ENCODE data around the gene ATP5MC2. TPM values are rescaled to one million over a fixed set of nuclear protein-coding genes. Genes with fewer than 3 reads are reported as not detected.
A peak's percentile ranks its signal among the peaks of the same experiment; 100 is the strongest.
"Not testable (repeated sequence)": the region's sequence is repeated elsewhere in the genome, so short reads cannot be mapped to it uniquely, and the experiment has no call there.

ATP5MC2 gene
- total RNA-seq, 1 experiment from 2014 or later, result 173 TPM

DNA sequence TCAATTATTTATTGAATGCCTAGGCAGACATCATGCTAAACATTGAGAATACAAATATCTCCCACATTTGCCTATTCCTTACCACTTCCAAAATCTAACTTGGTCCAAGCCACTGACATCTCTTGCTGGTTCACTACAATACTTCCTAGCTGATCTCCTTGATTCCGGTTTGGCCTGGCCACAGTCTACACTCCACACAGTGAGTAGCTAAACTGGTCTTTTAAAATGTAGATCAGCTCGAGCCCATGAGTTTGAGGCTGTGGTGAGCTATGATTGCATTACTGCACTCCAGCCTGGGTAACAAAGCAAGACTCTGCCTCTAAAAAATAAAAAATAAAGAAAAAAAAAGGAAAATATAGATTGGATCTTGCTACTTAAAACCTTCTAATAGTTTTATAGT is 7.6 kb upstream of the ATP5MC2 start:
- Mint-ChIP-seq H3K4me3 (ENCODE audit: low read depth, unreplicated experiment) (no peak overlapping the region), H3K27me3 (ENCODE audit: unreplicated experiment) (peaks cover 61% of the 10 kb centered on the region), H3K36me3 (ENCODE audit: insufficient read depth, unreplicated experiment) (no peaks in the 10 kb centered on the region), H3K4me1 (ENCODE audit: low read depth, unreplicated experiment) (no peaks in the 10 kb centered on the region), H3K9me3 (ENCODE audit: low read depth, unreplicated experiment) (no peaks in the 10 kb centered on the region), H3K27ac (ENCODE audit: unreplicated experiment) (no peak overlapping the region)
- BruUV-seq (replicated peaks), result no TSS peak
- CTCF ChIA-PET, result no interaction called here
- TF ChIP-seq, protein P1, sequence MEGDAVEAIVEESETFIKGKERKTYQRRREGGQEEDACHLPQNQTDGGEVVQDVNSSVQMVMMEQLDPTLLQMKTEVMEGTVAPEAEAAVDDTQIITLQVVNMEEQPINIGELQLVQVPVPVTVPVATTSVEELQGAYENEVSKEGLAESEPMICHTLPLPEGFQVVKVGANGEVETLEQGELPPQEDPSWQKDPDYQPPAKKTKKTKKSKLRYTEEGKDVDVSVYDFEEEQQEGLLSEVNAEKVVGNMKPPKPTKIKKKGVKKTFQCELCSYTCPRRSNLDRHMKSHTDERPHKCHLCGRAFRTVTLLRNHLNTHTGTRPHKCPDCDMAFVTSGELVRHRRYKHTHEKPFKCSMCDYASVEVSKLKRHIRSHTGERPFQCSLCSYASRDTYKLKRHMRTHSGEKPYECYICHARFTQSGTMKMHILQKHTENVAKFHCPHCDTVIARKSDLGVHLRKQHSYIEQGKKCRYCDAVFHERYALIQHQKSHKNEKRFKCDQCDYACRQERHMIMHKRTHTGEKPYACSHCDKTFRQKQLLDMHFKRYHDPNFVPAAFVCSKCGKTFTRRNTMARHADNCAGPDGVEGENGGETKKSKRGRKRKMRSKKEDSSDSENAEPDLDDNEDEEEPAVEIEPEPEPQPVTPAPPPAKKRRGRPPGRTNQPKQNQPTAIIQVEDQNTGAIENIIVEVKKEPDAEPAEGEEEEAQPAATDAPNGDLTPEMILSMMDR (IDR thresholded peaks at IDR 0.05; ENCODE audit: unreplicated experiment), result no peak
- intact Hi-C loops (cut with micrococcal nuclease; ENCODE audit: unreplicated experiment), result no loop called here
- no peak for DNase-seq

DNA sequence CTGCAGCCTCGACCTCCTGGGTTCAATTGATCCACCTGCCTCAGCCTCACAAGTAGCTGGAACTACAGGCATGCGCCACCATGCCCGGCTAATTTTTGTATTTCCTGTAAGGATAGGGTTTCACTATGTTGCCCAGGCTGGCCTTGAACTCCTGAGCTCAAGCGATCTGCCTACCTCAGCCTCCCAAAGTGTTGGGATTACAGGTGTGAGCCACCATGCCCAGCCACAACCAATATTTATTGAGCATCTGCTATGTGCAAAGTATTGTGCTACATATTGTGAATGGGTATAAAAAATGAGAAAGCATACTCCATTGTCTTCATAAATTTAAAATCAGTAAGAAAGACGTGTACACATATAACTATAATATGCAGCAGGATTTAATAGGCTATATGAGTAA is 4.2 kb upstream of the ATP5MC2 start:
- H3K9me3 Mint-ChIP-seq (ENCODE audit: low read depth, unreplicated experiment); H3K4me3 Mint-ChIP-seq (ENCODE audit: low read depth, unreplicated experiment); DNase-seq; H3K4me1 Mint-ChIP-seq (ENCODE audit: low read depth, unreplicated experiment); intact Hi-C loops (cut with micrococcal nuclease; ENCODE audit: unreplicated experiment); BruUV-seq (replicated peaks); H3K27ac Mint-ChIP-seq (ENCODE audit: unreplicated experiment): not testable (repeated sequence)
- CTCF ChIA-PET, result interaction anchor here (1.3 kb wide), 1 partner anchor 9 kb away, joined by 4 read pairs; no protein-coding TSS in a partner anchor
- peaks cover 46% of the 10 kb centered on the region for H3K27me3 Mint-ChIP-seq (ENCODE audit: unreplicated experiment)
- H3K36me3 Mint-ChIP-seq (ENCODE audit: insufficient read depth, unreplicated experiment), result peaks cover 16% of the 10 kb centered on the region

DNA sequence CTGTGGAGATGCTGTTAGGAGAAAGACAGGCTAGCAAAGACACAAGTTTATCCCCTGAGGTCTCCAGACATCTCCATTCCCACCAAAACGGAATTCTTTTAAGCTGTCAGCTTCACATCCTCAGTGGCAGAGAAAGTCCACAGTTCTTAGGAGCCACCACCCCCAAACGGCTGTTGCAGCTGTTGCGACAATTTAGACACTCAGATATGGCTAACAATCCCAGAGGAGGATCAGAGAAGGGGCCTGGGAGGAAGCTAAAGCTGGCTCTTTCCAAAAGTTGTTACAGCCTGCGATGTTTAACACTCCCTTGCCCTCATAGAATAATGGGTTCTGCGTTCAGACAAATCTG is 1.9 kb upstream of the ATP5MC2 start:
- Mint-ChIP-seq H3K4me3 (ENCODE audit: low read depth, unreplicated experiment) (no peak overlapping the region), H3K9me3 (ENCODE audit: low read depth, unreplicated experiment) (no peaks in the 10 kb centered on the region), H3K27ac (ENCODE audit: unreplicated experiment) (no peak overlapping the region), H3K27me3 (ENCODE audit: unreplicated experiment) (peaks cover 36% of the 10 kb centered on the region), H3K36me3 (ENCODE audit: insufficient read depth, unreplicated experiment) (peaks cover 16% of the 10 kb centered on the region), H3K4me1 (ENCODE audit: low read depth, unreplicated experiment) (no peaks in the 10 kb centered on the region)
- TF ChIP-seq, protein P1 (IDR thresholded peaks at IDR 0.05; ENCODE audit: unreplicated experiment), result no peak
- DNase-seq, result no peak
- CTCF ChIA-PET, result interaction anchor here (0.9 kb wide), 1 partner anchor 134 kb away, joined by 3 read pairs; no protein-coding TSS in a partner anchor
- intact Hi-C loops (cut with micrococcal nuclease; ENCODE audit: unreplicated experiment), result loop anchor here (10.0 kb wide), 1 partner anchor 53 kb away; the partner anchor contains the start of gene ATF7
- BruUV-seq (replicated peaks), result no TSS peak

DNA sequence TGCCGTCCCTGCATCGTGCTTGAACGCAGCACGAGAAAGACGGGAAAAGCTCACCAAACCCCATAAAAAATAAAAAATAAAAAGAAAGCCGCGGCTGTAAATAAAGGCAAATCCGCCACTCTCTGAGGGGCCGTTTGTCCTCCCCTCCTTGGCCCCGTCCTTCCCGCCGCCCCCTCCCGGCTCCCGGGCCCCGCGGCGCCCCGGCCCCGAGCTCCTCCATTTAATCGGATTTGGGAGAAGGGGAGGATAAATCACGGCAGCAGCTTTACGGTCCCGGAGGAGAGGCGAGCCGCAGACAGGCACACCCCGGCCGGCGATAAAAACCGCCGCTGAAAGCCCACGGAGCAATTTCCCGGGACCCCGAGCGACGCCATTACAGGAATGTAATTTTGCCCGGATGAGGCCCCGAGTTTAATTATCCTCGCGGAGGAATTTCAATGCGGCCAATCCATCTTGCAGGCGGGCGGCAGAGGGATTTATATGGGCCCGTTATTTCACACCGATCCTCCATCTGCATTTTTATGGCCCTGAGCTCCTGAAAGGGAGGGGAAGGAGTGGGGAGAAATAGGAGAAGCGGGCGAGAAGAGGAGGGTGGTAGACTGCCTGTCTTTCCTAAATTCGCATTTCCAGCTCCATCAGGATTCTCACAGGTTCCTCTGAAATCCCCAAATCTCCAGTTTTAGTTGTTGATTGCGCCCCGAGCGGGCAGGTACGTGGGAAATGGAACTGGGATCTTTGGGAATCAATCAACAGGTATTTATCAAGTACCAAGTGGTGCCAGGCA is 1.3 kb upstream of the ATP5MC2 start:
- BruUV-seq (replicated peaks), result no TSS peak
- H3K27me3 Mint-ChIP-seq (ENCODE audit: unreplicated experiment), result peaks cover 36% of the 10 kb centered on the region
- intact Hi-C loops (cut with micrococcal nuclease; ENCODE audit: unreplicated experiment), result loop anchor here (10.0 kb wide), 1 partner anchor 52 kb away; the partner anchor contains the start of gene ATF7
- TF ChIP-seq, protein P1 (IDR thresholded peaks at IDR 0.05; ENCODE audit: unreplicated experiment), result no peak
- CTCF ChIA-PET, result interaction anchor here (0.8 to 2.3 kb wide), 3 partner anchors 51 to 134 kb away, joined by 3 to 23 read pairs (median 6); partner anchors contain the start of gene ATF7
- no peaks in the 10 kb centered on the region for H3K4me1 Mint-ChIP-seq (ENCODE audit: low read depth, unreplicated experiment)
- no peak for DNase-seq
- H3K9me3 Mint-ChIP-seq (ENCODE audit: low read depth, unreplicated experiment), result no peaks in the 10 kb centered on the region
- no peak overlapping the region for H3K27ac Mint-ChIP-seq (ENCODE audit: unreplicated experiment)
- peaks cover 16% of the 10 kb centered on the region for H3K36me3 Mint-ChIP-seq (ENCODE audit: insufficient read depth, unreplicated experiment)
- peak overlapping the region; percentile 92 for H3K4me3 Mint-ChIP-seq (ENCODE audit: low read depth, unreplicated experiment)

DNA sequence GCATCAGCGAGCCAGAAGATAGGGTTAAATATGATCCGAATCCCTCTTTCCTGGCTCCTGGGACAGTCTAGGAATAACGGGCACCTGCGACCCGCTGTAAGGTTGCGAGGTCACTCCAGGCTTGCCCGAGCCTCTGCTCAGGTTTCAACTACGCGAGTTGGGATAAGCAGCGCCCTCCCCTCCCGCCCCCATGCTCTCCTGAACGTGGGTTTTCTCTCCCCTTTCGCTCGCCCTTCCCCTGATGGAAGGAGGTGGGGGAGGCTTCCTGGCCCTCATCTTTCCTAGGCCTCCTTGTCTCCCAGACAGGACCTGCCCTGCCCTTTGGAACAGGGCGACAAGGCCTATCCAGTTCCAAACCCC is 753 bp upstream of the ATP5MC2 start:
- no peaks in the 10 kb centered on the region for H3K9me3 Mint-ChIP-seq (ENCODE audit: low read depth, unreplicated experiment)
- H3K36me3 Mint-ChIP-seq (ENCODE audit: insufficient read depth, unreplicated experiment), result peaks cover 16% of the 10 kb centered on the region
- no peak overlapping the region for H3K27ac Mint-ChIP-seq (ENCODE audit: unreplicated experiment)
- CTCF ChIA-PET, result interaction anchor here (0.8 to 2.3 kb wide), 3 partner anchors 51 to 138 kb away, joined by 5 to 23 read pairs (median 6); partner anchors contain the start of gene ATF7
- intact Hi-C loops (cut with micrococcal nuclease; ENCODE audit: unreplicated experiment), result loop anchor here (1.0 to 10.0 kb wide), 2 partner anchors 52 to 133 kb away; partner anchors contain the start of gene ATF7
- no TSS peak for BruUV-seq (replicated peaks)
- TF ChIP-seq, protein P1 (IDR thresholded peaks at IDR 0.05; ENCODE audit: unreplicated experiment), result no peak
- no peak for DNase-seq
- peak overlapping the region; percentile 92 for H3K4me3 Mint-ChIP-seq (ENCODE audit: low read depth, unreplicated experiment)
- H3K27me3 Mint-ChIP-seq (ENCODE audit: unreplicated experiment), result peaks cover 36% of the 10 kb centered on the region
- H3K4me1 Mint-ChIP-seq (ENCODE audit: low read depth, unreplicated experiment), result no peaks in the 10 kb centered on the region

Measured in Calu3 (cell line).